Thyroid gland (tissue), 4 donors: Measurements from ENCODE around the gene ARL14EP.

ENCODE experiments used
- CTCF ChIP-seq, 6 experiments: fragments of 200-600 bp in 3 of 6; fragments of 450-650 bp in 3 of 6; sonication (generic) in 3 of 6; IDR thresholded peaks; one replicate each; pipeline ENCODE4 v1.5.1; 2016 to 2019; ENCODE audit warnings: antibody characterized with exemption in 6 of 6, mild to moderate bottlenecking in 2 of 6, inconsistent platforms in 1 of 6, moderate library complexity in 1 of 6
- POLR2A ChIP-seq, 2 donors: fragments of 450-650 bp; IDR thresholded peaks; one replicate each; pipeline ENCODE4 v1.6.1; 2017; ENCODE audit warnings: antibody characterized with exemption in 2 of 2, mild to moderate bottlenecking in 2 of 2, moderate library complexity in 1 of 2

DNA sequence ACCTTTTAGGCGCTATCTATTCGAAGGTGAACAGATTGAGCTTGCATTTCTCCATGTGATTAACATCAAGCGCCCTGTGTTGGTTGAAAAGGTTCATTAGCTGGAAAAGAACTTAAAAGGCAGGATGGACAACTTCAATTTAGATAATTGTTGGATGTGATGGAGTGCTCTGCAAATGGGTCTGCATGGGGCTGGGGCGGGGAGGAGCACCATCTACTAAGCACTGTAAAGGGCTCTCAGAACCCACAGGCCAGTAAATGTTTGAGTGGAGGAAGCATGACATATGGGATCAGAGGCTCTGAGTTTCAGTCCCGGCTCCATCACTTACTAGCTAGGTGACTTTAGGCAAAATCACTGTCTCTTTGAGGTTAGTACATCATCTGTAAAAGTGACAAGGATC, 28.2 kb downstream of the ARL14EP start:
- TF ChIP-seq CTCF (IDR thresholded peaks at IDR 0.05) (no peak), POLR2A (IDR thresholded peaks at IDR 0.05) (no peak)
